Measurements from ENCODE around the gene DHRS3.
"Not testable (repeated sequence)": the region's sequence is repeated elsewhere in the genome, so short reads cannot be mapped to it uniquely, and the experiment has no call there.

Gene DHRS3

GRCh38 chr1:12573015-12573825 is 44.8 kb downstream of the DHRS3 start:
- no peak for DNase-seq

- no peak for DNase-seq
Observed at GRCh38 chr1:12572522-12572921, 45.5 kb downstream of the DHRS3 start.

- no peak for DNase-seq
Observed at GRCh38 chr1:12570291-12570690, 47.7 kb downstream of the DHRS3 start.

- DNase-seq = no peak
Observed at GRCh38 chr1:12568009-12568767, 49.8 kb downstream of the DHRS3 start.

- DNase-seq = no peak
Observed at GRCh38 chr1:12567288-12567819, 50.7 kb downstream of the DHRS3 start.

- no peak for DNase-seq
Observed at GRCh38 chr1:12566484-12567287, 51.3 kb downstream of the DHRS3 start.

- DNase-seq = no peak
Observed at GRCh38 chr1:12565966-12566352, 52.1 kb downstream of the DHRS3 start.

GRCh38 chr1:12565094-12565965 is 52.7 kb downstream of the DHRS3 start:
- DNase-seq = no peak

- not testable (repeated sequence) for DNase-seq
Observed at GRCh38 chr1:12564251-12564650, 53.8 kb downstream of the DHRS3 start.

- DNase-seq = no peak
Observed at GRCh38 chr1:12562955-12563576, 54.9 kb downstream of the DHRS3 start.

- no peak for DNase-seq
Observed at GRCh38 chr1:12561121-12561520, 56.9 kb downstream of the DHRS3 start.

GRCh38 chr1:12556957-12557935 is 60.8 kb downstream of the DHRS3 start:
- DNase-seq = peak; percentile 35

GRCh38 chr1:12556368-12556930 is 61.6 kb downstream of the DHRS3 start:
- DNase-seq = peak; percentile 76

- no peak for DNase-seq
Observed at GRCh38 chr1:12555411-12556367, 62.3 kb downstream of the DHRS3 start.

- DNase-seq = no peak
Observed at GRCh38 chr1:12554521-12555305, 63.3 kb downstream of the DHRS3 start.

- no peak for DNase-seq
Observed at GRCh38 chr1:12553963-12554362, 64.0 kb downstream of the DHRS3 start.

- no peak for DNase-seq
Observed at GRCh38 chr1:12552951-12553921, 64.8 kb downstream of the DHRS3 start.

Data from EL (cell line).